Measurements from ENCODE around the gene CDH13.

The CDH13 gene

DNA sequence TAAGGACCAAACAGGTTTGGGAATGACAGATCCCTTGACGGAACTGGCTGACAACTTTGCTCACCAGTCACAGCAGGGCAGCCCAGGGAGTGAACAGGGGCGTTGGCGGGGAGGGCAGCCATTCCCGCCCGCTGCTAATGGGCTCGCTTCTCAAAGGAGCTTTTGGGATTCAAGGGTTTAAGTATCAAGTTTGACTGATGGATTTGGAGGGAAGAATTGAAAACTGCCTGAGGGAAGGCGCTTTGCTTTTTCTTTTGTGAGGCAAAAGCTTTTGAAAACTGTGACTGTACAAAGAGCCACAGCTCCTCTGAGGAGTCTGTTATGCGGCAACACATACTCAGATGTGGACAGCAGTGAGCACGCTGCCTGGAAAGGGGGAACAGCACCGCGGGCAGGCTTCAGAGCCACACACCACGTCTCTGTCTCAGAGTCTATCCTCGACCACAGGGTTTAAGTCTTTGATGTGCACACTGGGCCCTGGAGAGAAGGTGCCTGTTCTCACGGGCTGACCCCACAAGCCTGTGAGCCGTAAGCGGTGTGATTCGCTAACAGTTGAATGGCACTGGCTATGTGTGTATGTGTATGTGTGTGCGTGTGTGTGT lies 1101.1 kb downstream of the CDH13 start:
- Histone ChIP-seq H3K9me3 (ENCODE audit: insufficient read depth, low read length, severe bottlenecking) (no peaks in the 10 kb centered on the region), H3K27me3 (ENCODE audit: insufficient read depth, low read length, poor library complexity) (no peaks in the 10 kb centered on the region), H3K36me3 (ENCODE audit: insufficient read depth, low read length) (no peaks in the 10 kb centered on the region), H3K79me2 (ENCODE audit: insufficient read depth, low read length) (no peaks in the 10 kb centered on the region), H3K4me2 (ENCODE audit: insufficient read depth, low read length) (no peak overlapping the region), H4K20me1 (ENCODE audit: insufficient read depth, low read length) (no peaks in the 10 kb centered on the region), H3K27ac (ENCODE audit: low read length) (no peak overlapping the region), H3K9ac (ENCODE audit: low read depth, low read length) (no peak overlapping the region), H3K4me3 (ENCODE audit: low read depth in 1 of 2, low read length in 2 of 2) (no peak overlapping the region), H3K4me1 (ENCODE audit: insufficient read depth, low read length) (no peaks in the 10 kb centered on the region), H2AFZ (ENCODE audit: low read depth, low read length) (no peak overlapping the region)
- TF ChIP-seq, protein P1, sequence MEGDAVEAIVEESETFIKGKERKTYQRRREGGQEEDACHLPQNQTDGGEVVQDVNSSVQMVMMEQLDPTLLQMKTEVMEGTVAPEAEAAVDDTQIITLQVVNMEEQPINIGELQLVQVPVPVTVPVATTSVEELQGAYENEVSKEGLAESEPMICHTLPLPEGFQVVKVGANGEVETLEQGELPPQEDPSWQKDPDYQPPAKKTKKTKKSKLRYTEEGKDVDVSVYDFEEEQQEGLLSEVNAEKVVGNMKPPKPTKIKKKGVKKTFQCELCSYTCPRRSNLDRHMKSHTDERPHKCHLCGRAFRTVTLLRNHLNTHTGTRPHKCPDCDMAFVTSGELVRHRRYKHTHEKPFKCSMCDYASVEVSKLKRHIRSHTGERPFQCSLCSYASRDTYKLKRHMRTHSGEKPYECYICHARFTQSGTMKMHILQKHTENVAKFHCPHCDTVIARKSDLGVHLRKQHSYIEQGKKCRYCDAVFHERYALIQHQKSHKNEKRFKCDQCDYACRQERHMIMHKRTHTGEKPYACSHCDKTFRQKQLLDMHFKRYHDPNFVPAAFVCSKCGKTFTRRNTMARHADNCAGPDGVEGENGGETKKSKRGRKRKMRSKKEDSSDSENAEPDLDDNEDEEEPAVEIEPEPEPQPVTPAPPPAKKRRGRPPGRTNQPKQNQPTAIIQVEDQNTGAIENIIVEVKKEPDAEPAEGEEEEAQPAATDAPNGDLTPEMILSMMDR (IDR thresholded peaks at IDR 0.05; ENCODE audit: borderline replicate concordance, extremely low read depth, low read length, poor library complexity, severe bottlenecking) = no peak
- TF ChIP-seq EZH2 (IDR thresholded peaks at IDR 0.05; ENCODE audit: borderline replicate concordance, low read depth, low read length, severe bottlenecking) = no peak
- DNase-seq = no peak
- ATAC-seq (ENCODE audit: insufficient read depth, low read depth) = no peak

DNA sequence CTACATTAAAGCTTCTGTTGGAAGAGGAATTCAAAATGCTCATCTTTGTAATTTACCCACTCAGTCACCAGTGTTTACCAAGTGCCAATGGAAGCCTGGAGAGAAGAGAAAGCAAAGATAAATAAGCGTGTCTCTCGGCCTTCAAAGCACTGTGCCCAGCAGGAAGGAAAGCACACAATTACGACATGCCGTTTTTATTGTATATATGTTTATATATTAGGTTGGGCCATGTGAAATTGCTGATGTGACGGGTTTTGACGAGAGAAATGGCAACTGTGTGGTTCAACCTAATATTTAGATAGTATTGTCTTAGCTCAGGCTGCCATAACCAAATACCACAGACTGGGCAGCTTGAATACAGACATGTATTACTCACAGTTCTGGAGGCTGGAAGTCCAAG lies 1101.7 kb downstream of the CDH13 start:
- Histone ChIP-seq H3K4me2 (ENCODE audit: insufficient read depth, low read length) (no peak overlapping the region), H3K79me2 (ENCODE audit: insufficient read depth, low read length) (no peaks in the 10 kb centered on the region), H3K9me3 (ENCODE audit: insufficient read depth, low read length, severe bottlenecking) (no peaks in the 10 kb centered on the region), H3K27me3 (ENCODE audit: insufficient read depth, low read length, poor library complexity) (no peaks in the 10 kb centered on the region), H2AFZ (ENCODE audit: low read depth, low read length) (no peak overlapping the region), H3K36me3 (ENCODE audit: insufficient read depth, low read length) (no peaks in the 10 kb centered on the region), H3K27ac (ENCODE audit: low read length) (no peak overlapping the region), H3K4me1 (ENCODE audit: insufficient read depth, low read length) (no peaks in the 10 kb centered on the region), H4K20me1 (ENCODE audit: insufficient read depth, low read length) (no peaks in the 10 kb centered on the region), H3K4me3 (ENCODE audit: low read depth in 1 of 2, low read length in 2 of 2) (no peak overlapping the region), H3K9ac (ENCODE audit: low read depth, low read length) (no peak overlapping the region)
- no peak for ATAC-seq (ENCODE audit: insufficient read depth, low read depth)
- TF ChIP-seq, protein P1 (IDR thresholded peaks at IDR 0.05; ENCODE audit: borderline replicate concordance, extremely low read depth, low read length, poor library complexity, severe bottlenecking) = no peak
- TF ChIP-seq EZH2 (IDR thresholded peaks at IDR 0.05; ENCODE audit: borderline replicate concordance, low read depth, low read length, severe bottlenecking) = no peak
- DNase-seq = no peak

GRCh38 chr16:83730812-83731211 lies 1104.0 kb downstream of the CDH13 start:
- no peaks in the 10 kb centered on the region for H4K20me1 ChIP-seq (ENCODE audit: insufficient read depth, low read length)

More at GRCh38 chr16:83730812-83731211, 1104.0 kb downstream of the CDH13 start:
- H3K36me3 ChIP-seq (ENCODE audit: insufficient read depth, low read length) = no peaks in the 10 kb centered on the region
- DNase-seq = no peak
- no peaks in the 10 kb centered on the region for H3K27me3 ChIP-seq (ENCODE audit: insufficient read depth, low read length, poor library complexity)
- peaks cover 2% of the 10 kb centered on the region for H3K9me3 ChIP-seq (ENCODE audit: insufficient read depth, low read length, severe bottlenecking)
- no peak overlapping the region for H3K4me3 ChIP-seq (ENCODE audit: low read depth in 1 of 2, low read length in 2 of 2)
- H3K9ac ChIP-seq (ENCODE audit: low read depth, low read length) = no peak overlapping the region
- no peak overlapping the region for H3K4me2 ChIP-seq (ENCODE audit: insufficient read depth, low read length)
- no peaks in the 10 kb centered on the region for H3K4me1 ChIP-seq (ENCODE audit: insufficient read depth, low read length)
- no peak for ATAC-seq (ENCODE audit: insufficient read depth, low read depth)
- H3K79me2 ChIP-seq (ENCODE audit: insufficient read depth, low read length) = no peaks in the 10 kb centered on the region
- no peak overlapping the region for H2AFZ ChIP-seq (ENCODE audit: low read depth, low read length)
- H3K27ac ChIP-seq (ENCODE audit: low read length) = no peak overlapping the region
- no peak for TF ChIP-seq EZH2 (IDR thresholded peaks at IDR 0.05; ENCODE audit: borderline replicate concordance, low read depth, low read length, severe bottlenecking)
- TF ChIP-seq, protein P1 (IDR thresholded peaks at IDR 0.05; ENCODE audit: borderline replicate concordance, extremely low read depth, low read length, poor library complexity, severe bottlenecking) = no peak
